ENCODE results near the gene BRAT1.

BRAT1 gene

DNA sequence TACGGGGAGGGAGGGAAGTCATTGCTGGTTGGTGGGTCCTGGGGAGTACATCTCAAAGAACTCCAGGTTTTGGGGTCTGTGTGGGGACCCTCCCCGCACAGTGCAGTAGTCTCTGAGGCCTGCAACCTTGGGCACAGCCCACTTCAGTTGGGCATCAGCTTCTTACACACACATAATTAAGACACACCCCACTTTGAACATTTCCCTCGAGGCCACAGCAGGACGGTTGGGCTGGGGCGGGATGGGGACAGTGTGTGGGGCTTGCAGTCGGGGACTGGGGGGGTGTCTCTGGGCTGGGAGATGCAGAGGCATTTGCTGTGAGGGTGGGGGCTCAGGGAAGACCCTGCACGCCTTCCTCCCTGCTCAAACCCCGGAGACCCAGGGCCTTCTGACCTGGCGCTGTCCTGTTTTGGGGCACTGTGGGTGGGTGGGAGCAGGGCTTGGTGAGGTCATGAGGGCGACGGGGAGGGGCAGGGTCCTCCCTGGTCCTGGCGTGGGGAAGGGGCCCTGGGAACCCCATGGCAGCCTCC lies 34.5 kb downstream of the BRAT1 start:
- H3K27ac ChIP-seq = peak overlapping the region; percentile 79
- TF ChIP-seq ZFX (IDR thresholded peaks at IDR 0.05) (no peak), CTCF (conservative IDR thresholded peaks at IDR 0.05) (no peak)

GRCh38 chr7:2520131-2520760 lies 35.1 kb downstream of the BRAT1 start:
- H3K27ac ChIP-seq = peak overlapping the region; percentile 79
- TF ChIP-seq CTCF (conservative IDR thresholded peaks at IDR 0.05) (no peak; the same call in 1 of the 2 replicates), ZFX (IDR thresholded peaks at IDR 0.05) (no peak)

- peak within 1 kb of the TSS; percentile 79 for H3K27ac ChIP-seq
- TF ChIP-seq ZFX (IDR thresholded peaks at IDR 0.05) = no peak
- no peak for TF ChIP-seq CTCF (conservative IDR thresholded peaks at IDR 0.05)
Measured at GRCh38 chr7:2519119-2519930, 36.0 kb downstream of the BRAT1 start, which contains the start of gene LFNG. Gene LFNG, plus strand, starts transcription at chr7:2519774. Its CDS starts 88 bp downstream, at chr7:2519862.

DNA sequence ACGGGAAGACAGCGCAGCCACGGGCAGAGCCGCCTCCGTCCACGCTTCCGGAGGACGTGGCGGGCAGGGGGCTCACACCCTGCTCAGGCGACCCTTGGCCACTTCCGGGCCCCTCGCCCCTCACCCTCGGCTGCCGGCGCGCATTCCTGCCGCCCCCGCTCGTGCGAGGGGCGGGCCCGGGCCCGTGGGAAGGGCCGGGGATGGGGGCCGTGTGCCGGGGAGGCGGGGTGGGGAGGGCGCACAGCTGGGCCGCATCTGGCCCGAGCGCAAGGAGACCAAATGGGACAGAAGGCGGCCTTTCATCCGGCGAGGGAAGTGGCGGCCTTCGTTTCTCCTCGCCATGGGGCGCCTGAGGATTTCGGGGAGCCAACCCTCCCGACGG lies 36.6 kb downstream of the BRAT1 start:
- TF ChIP-seq ZFX (IDR thresholded peaks at IDR 0.05) (no peak), CTCF (conservative IDR thresholded peaks at IDR 0.05) (no peak)
- peak overlapping the region; percentile 79 for H3K27ac ChIP-seq

- TF ChIP-seq CTCF (conservative IDR thresholded peaks at IDR 0.05) (no peak), ZFX (IDR thresholded peaks at IDR 0.05) (no peak)
- H3K27ac ChIP-seq = peak overlapping the region; percentile 79; the same call in 1 of the 2 replicates
Measured at GRCh38 chr7:2517678-2518507, 37.4 kb downstream of the BRAT1 start.

- TF ChIP-seq ZFX (IDR thresholded peaks at IDR 0.05) = no peak
- TF ChIP-seq CTCF (conservative IDR thresholded peaks at IDR 0.05) = no peak
- no peak overlapping the region; the same call in 1 of the 2 replicates for H3K27ac ChIP-seq
Measured at GRCh38 chr7:2517026-2517425, 38.3 kb downstream of the BRAT1 start.
